SK-N-MC (cell line): ENCODE measurements around the gene RNF150.

Experiments
- EZH2 ChIP-seq: fragments of 200-600 bp; sonication (generic); IDR thresholded peaks from one replicate; pipeline ENCODE4 v1.6.1; 2017; ENCODE audit warnings: antibody characterized with exemption
- FOXP2 ChIP-seq: optimal IDR thresholded peaks from 2 replicates; pipeline ENCODE3; 2011; ENCODE audit warnings: mild to moderate bottlenecking, moderate library complexity; ENCODE audit not compliant: insufficient read depth; ENCODE audit errors: extremely low read length, control extremely low read depth
- POLR2AphosphoS5 ChIP-seq: IDR thresholded peaks from 2 replicates; pipeline ENCODE4 v1.6.1; 2012; ENCODE audit warnings: mild to moderate bottlenecking, low read depth, low read length, borderline replicate concordance

DNA sequence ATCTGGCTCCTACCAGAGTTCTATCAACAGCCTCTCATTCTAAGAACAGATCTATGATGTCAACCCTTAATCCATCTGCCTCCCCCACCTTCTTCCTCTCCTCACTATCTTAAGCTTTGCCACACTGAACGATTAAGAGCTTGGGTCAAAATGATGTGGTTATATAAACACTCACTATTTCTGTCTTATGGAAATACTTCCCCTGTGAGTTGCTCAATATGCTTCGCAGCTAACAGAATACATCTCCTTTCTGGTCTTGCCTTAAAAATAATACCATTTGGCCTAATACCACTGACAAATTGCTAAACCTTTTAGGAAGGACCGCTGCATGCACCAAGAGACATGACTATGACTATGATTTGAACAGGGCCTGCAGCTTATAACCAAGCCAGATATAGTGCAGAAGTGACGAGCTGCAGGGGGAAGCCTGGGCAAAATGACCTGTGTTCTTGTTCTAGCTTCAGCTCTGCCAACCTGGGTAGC is 130.9 kb downstream of the RNF150 start:
- TF ChIP-seq POLR2AphosphoS5: no peak
- no peak for TF ChIP-seq EZH2
- no peak for TF ChIP-seq FOXP2
